CD4-positive, alpha-beta T cell treated with Interleukin-6 at 100 ng/mL for 8 hours (primary cell): ENCODE measurements around the gene CD38.
A peak's percentile ranks its signal among the peaks of the same experiment; 100 is the strongest.
"Not testable (repeated sequence)": the region's sequence is repeated elsewhere in the genome, so short reads cannot be mapped to it uniquely, and the experiment has no call there.

Source experiments
- DNase-seq: peaks from one replicate; pipeline ENCODE4 v3.0.0-alpha.2; 2020; ENCODE audit warnings: mixed read lengths, low spot score

Gene CD38

DNA sequence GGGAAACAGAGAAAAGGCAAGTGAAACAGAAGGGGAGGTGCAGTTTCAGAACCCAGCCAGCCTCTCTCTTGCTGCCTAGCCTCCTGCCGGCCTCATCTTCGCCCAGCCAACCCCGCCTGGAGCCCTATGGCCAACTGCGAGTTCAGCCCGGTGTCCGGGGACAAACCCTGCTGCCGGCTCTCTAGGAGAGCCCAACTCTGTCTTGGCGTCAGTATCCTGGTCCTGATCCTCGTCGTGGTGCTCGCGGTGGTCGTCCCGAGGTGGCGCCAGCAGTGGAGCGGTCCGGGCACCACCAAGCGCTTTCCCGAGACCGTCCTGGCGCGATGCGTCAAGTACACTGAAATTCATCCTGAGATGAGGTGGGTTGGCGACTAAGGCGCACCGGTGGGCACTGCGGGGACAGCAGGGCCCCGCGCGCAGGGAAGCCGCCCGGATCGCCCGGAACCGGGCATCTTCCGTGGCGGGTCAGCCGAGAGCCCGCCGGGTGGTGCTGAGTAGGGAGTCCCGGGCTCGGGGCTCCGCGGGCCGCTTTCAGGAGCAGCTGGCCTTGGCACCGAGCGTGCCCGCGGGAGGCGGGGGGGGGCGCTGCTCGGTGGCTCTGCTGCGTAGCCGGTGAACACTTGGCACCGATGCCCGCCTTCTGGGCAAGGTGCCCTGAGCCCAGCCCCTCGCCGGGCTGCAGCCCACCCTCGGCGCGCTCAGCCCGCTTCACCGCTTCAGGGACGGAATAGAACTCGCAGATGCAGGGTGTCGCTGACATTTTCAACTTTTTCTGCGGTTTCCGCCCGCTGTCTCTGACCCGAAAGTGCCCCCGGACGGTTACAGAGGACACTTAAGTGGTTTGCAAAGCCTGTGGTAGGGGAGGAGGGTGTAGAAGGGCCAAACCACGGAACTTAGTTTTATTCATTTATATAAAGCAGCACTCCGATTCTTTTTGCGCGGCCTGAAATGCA, at the start of gene CD38:
Gene CD38 (plus strand): TSS at position 40 of the 953 bp plus-strand sequence. CDS start 87 bp downstream, at position 127.
- peak; percentile 34 for DNase-seq

DNA sequence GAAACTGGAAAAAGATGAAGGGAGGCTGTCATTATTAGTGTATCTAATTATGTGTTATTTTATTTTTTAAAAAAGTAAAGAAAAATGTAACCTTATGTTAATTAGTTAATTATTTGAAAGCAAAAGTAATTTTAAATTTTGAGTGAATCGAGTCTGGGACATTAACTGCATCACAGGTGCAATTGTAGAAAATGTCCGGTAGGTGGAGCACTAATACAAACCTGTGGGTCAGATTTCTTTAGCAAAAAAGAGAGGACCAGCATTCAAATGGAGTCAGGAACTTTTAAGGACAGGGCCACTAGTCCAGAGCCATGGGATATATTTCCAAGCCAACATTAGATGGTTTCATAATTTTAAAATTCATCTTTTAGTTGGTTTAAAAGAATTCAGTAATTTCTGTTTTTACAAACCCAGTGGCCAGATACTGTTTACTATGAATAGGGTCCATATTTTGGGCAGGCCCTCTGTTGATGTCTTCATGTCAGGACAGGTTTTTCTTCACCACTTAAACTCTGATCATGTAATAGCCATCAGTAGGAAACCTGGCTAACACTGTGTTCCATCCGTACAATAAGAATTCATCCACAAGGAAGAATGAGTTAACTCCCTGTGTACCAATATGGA, 48.1 kb upstream of the CD38 start:
- peak; percentile 52 for DNase-seq

DNA sequence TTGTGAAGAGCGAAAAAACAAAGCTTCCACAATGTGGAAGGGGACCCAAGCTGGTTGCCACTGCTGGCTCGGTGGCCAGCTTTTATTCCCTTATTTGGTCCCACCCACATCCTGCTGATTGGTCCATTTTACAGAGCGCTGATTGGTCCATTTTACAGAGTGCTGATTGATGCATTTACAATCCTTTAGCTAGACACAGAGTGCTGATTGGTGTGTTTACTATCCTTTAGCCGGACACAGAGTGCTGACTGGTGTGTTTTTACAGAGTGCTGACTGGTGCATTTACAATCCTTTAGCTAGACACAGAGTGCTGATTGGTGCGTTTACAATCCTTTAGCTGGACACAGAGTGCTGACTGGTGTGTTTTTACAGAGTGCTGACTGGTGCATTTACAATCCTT, 45.1 kb upstream of the CD38 start:
- not testable (repeated sequence) for DNase-seq

DNA sequence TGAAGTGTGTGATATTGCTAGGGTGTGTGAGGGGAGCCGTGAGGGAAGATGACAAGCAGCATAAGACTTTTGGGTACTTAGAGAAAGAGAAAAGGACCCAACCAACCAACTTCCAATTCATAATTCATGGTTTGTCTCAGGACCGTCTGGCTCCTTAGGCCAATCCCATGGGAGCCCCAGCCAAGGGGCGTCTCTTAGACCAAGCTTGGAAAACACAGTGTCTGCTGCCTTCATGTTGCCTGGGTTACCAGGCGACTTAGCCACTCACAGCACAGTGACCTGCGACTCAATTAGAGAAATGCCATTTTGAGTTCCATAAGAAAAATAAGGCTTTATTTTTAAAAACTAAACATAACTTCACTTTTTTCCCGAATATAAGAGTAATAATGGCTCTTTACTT, 42.6 kb upstream of the CD38 start:
- no peak for DNase-seq

DNA sequence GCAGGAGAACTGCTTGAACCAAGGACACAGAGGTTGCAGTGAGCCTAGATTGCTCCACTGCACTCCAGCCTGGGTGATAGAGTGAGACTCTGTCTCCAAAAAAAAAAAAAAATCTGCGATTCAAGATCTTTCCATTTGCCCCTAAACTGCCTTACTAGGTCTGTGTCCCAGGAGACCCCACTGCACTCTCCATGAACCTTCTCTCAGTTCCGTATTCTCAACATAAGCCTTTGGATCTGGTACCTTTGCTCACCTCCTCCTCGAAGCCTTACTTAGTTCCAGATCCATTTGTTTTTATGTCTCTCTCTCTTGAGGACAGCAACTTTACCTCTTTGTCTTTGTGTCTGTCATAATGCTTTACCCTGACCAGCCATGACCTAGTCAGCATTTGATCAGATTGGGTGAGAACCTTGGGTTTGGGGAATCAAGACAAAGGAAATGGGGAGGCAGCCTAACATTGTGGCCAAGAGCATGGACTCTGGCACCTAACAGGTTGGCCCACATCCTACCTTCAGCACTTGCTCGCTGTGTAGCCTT, 41.5 kb upstream of the CD38 start:
- no peak for DNase-seq

DNA sequence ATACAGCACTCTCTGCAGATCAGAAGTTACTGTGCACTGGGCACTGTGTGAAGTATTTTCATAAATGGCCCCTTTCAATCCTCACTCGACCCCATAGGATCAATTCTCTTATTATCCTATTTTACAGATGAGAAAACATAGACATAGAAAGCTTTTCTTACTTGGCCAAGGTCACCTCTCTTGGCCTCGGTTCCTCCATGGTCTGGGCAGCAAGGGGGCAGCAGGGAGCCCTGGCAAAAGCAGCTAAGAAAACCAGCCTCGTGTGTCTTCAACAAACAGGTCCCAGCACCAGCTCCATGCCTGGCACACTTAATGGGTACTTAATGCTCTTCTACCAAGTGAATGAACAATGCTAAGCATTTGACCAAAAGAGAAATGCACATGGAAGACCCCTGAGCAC, 40.9 kb upstream of the CD38 start:
- no peak for DNase-seq

DNA sequence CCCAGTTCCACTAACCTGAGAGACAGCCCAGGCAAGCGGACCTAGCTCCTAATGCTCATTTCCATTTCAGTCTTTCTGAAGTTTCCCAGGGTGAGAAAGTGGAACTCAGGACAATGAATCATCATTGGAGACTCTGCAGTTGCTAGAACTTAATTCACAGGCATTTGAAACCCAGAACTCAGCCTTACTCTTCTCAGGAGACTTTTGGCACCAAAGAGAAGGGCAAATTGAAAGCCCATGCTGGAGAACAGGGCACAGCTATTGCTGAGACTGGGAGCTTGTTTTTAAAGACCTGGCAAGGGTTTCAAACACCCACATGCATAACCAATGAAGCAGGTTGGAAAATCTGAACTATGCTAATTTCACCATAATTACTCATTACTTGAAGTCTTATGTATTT, 39.3 kb upstream of the CD38 start:
- DNase-seq: no peak

DNA sequence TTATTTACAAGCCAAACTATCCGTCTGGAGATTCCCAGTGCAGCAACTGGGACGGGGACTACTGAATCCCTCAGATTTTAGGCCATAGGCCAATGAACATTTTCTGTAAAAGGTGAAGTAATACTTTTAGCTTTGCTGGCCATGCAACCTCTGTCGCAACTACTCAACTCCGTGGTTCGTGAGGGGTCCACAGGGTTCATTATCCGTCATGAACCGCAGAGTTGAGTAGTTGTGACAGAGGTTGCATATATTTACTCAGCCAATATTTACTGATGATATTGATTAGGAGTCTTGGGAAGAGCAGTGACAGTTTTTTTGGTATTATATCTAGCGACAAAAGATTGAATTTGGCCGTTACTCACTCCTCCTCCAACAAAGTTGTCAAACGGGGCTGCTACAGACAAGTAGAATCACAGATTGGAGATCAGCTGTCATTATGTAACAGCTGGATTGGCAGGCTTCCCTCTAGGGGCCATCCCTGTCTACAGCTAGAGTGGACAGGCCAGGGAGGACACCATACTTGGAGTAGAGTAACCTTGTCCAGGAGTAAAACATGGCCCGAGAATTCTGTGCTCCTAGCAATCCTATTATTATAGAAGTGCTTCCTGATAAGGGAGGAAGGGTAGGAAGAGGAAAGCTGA, 37.2 kb upstream of the CD38 start:
- DNase-seq: no peak

DNA sequence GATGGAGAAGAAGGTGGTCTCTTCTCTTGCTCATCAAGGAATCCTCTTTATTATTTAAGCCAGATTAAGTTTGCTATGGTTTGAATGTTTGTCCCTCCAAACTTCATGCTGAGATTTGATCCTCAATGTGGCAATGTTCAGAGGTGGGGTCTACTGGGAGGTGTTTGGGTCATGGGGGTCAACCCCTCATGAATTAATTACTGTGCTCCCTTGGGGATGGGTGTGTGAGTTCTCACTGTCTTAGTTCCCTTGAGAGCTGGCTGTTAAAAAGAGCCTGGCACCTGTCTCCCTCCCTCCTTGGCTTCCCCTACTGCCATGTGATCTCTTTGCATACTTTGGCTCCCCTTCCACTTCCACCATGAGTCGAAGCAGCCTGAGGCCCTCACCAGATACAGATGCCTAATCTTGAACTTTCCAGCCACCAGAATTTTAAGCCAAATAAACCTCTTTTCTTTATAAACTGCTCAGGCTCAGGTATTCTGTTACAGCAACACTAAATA, 36.0 kb upstream of the CD38 start:
- no peak for DNase-seq

DNA sequence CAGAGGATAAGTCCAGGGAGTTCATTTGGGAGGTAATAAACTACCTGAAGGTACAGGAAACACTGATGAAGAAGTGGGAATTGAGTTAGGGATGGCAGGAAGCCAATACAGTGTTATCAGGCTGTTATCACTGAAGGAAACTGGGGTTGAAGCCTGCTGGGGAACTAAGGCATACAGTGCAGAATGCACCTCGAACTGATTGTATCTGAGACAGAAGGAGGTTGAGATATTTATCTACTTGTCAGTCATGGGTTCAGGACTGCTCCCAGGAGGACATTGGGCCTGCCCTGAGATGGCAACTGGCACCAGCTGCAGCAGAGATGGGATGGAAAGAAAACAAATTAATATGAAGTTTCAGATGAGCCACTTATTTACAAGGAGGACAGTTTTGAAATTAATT, 35.5 kb upstream of the CD38 start:
- no peak for DNase-seq

DNA sequence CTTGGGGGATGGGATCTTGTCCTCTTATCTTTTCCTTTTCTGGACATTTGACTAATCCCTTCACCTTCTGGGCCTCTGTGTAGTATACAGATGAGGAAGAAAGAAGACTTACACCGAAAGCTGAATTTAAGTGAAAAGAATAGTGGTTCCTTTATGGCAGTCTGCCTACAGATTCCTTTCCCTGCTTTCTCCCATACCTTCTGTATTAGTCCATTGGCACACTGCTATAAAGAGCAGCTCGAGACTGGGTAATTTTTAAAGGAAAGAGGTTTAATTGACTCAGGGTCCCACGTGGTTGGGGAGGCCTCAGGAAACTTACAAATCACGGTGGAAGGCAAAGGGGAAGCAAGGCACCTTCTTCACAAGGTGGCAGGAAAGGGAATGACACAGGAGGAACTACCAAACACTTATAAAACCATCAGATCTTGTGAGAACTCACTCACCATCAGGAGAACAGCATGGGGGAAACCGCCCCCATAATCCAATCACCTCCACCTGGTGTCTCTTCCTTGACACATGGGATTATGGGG, 34.0 kb upstream of the CD38 start:
- DNase-seq: no peak

DNA sequence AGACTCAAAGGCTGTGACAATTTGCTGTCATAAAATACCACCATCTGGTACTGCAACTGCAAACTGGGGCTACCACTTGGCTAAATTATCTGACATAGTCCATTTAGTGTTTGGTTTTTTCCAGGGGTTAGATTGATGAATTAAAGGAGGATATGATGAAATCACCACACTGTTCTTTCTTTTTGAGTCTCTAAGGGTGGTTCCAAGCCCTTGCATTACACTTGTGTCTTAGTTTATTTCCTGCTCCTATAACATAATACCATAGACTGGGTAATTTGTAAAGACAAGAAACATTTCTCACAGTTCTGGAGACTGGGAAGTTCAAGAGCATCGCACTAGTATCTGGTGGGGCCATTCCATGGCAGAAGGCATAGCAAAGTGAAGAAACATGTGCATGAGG, 32.0 kb upstream of the CD38 start:
- no peak for DNase-seq

DNA sequence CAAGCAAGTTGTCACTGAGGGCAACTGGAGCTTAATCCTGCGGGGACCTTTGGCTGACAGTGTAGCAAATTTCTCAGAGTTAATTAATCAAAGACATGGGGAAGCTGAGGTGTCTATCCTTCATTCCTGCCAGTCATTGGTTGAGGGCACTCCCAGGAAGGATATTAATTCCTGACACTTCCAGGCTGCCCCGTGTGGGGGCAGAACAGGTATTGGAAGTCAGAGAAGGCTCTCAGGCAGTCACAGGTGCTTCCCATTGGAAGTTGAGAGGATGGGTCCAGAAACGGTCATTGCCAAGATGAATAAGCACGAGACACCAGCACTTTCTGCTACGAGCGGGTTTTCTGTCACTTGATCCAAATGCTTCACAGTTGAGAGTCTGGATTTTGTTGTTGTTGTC, 29.1 kb upstream of the CD38 start:
- DNase-seq: no peak

DNA sequence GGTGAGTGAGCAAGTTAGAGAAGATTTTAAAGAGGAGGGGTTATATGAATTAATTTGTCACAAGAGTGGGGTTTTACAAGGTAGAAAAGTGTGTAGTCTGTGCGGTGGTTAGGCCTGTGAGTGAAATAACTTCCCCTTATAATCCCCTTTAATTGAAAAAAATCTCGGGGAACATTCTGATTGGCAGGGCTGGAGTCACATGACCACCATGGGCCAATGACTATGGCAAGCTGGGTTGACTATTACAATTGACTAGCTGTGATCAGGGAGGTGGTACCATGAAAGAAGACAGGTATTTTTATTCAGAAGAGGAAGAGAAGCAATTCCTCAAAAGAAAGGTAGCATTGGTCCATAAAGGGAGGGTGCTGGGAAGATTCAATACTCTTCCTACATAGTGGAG, 27.0 kb upstream of the CD38 start:
- DNase-seq: no peak

DNA sequence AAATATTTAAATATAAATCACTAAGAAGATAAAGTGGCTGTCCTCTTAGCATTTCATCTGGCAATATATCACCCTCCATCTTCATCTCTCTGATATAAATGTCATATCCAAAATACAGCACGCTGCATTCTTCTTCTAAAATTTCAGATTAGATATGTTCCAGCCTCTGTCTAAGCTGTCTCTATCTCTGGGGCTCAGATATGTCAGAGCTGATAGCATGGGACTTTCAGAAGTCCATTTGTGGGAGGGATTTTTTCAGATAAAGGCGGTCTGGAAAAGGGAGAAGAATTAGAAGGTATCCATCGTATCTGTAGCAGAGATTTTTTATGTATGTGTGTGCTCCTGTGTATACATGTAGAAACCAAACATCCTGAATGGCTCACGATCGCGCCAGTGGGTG, 25.0 kb upstream of the CD38 start:
- DNase-seq: no peak

DNA sequence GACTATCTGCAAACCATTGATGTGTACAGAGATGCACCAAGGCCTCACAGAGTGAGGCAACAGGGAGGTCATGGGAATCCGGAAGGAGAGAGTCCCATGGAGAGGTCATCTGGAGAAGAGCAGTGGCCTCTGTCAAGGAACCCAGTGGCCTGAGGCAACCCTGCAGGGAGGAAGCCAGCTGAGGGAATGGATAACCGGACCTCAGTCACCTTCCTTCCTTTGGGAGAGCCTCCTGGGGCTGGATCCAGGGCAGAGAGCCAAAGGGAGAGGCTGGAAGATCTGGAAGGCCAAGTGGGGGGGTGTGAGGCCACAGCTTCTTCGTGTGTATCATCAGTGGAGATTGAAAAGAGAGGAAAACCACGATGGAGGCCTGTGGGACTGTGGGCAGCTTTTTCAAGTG, 24.3 kb upstream of the CD38 start:
- DNase-seq: no peak

DNA sequence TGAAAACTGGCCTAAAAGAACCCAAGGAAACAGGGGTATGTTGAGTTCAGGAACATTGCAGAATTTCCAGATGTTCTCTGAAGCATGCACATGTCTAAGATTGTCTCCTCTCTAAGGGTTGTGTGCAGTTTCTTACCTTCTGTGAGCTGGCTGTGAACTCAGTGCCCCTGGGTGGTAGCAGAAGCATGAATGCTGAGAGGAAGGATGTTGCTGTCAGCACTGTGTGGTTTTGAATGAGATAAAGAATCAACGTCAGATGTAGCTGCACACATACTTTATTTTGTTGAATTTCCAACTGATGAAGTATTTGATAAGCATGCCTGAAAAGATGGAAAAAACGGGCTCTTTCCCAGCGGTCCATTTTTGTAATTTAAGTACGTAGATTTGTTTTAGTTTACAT, 23.8 kb upstream of the CD38 start:
- DNase-seq: peak; percentile 49

DNA sequence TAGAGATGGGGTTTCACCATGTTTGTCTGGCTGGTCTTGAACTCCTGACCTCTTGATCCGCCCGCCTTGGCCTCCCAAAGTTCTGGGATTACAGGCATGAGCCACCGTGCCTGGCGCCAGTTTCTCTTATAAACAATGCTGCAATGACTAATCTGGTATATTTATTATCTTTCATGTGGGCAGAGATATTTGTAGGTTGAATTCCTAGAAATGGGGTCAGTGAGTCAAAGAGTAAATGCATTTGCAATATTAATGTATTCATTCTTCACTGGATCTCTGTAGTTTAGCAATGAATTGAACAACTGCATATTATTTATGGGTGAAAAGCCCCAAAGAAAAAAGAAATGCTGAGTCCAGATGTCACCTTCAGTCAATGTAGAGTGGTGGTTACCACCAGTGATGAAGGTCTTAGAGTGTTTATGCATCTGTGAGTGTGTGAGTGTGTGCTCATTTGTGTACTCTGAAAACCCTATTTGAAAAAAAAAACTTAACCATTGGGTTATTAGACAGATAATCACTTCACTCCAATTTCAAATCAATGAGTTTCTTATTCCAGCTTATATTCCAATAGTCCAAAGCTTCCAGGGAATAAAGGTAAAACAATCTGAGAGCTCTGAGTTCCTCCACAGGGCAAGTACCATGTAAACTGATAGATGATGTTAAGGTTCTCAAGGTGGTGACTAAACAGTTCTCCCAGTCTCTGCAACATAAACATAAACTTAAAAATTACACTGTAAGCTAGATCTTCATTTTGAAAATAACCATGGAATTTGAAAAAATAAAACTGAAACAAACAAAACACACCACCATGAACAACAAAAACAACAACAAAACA, 22.6 kb upstream of the CD38 start:
- no peak for DNase-seq

DNA sequence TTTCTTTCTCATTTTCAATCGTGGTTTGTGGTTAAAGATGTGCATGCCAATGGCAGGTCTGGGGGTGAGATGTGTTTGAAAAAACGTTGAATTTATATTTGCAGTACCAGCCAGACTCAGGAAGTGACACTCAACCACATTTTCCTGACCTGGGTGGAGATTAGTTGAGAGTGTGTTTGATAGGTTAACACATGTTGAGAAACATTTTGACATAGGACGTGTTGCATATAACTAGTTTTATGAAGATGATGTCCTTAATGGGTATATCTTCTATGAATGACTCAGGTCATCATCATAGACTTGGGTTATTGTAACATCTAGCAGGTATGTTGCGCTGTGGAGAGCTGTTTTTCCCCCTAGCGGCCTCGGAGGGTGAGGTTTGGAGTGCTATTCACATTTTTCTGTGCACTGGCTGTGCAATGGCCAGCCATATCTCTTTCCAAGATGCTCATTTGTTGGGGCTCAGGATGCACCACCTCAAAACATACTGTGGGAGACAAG, 21.7 kb upstream of the CD38 start:
- peak; percentile 78 for DNase-seq

DNA sequence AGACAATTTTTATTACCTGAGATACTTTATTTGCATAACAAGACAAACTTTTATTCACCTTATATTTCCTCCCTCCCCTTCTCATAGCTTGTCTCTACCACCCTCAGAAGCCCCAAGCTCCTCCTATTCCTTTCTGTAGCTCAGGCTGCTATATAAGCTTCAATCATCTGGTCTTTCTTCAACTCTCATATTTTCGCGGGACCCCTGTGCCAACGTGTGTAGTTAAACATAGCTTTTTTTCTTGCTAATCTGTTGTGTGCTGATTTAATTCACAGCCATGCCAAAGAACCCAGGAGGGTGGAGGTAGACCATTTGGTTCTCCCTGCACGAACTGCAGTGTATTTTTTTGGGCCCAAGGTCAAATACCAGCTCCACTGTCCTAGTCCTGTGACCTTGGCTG, 21.1 kb upstream of the CD38 start:
- DNase-seq: no peak

DNA sequence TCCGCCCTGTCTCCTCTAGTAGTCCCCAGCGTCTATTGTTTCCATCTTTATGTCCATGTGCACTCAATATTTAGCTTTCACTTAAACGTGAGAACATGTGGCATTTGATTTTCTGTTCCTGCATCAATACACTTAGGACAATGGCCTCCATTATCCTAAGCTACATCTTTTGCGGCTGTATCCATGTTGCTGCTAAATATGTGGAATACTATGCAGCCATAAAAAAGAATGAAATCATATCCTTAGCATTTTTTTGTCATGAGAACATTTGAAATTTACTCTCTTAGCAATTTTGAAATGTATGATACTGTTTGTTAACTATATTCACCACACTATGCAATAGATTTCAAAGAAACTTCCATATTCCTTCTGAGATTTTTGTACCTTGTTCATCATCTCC, 19.8 kb upstream of the CD38 start:
- no peak for DNase-seq
